HepG2 (cell line): ENCODE data around the gene SULT2B1. TPM values are rescaled to one million over a fixed set of nuclear protein-coding genes. Genes with fewer than 3 reads are reported as not detected.

Experiments used
- CREB1 ChIP-seq, 2 experiments: fragments of 450-650 bp in 1 of 2; IDR thresholded peaks; 2 replicates each; pipeline ENCODE4 v1.6.1; 2016 to 2017; ENCODE audit warnings: control low read depth in 1 of 2, mild to moderate bottlenecking in 1 of 2, missing compliant biosample characterization in 1 of 2, missing genetic modification characterization in 1 of 2
- CREM ChIP-seq, 2 experiments: sonication (generic) in 1 of 2; formaldehyde crosslinking in 1 of 2; IDR thresholded peaks; 2 replicates each; pipeline versions ENCODE4 v1.4.0 to v1.6.1; 2016 to 2020; ENCODE audit warnings: antibody characterized with exemption in 1 of 2, mild to moderate bottlenecking in 1 of 2, missing genetic modification reagents in 1 of 2
- FOSL2 ChIP-seq: sonication (generic); formaldehyde crosslinking; IDR thresholded peaks from 2 replicates; pipeline ENCODE4 v1.4.0; 2020; ENCODE audit warnings: missing genetic modification reagents
- HNRNPK ChIP-seq: fragments of 200-400 bp; formaldehyde crosslinking; IDR thresholded peaks from 2 replicates; pipeline ENCODE4 v1.6.1; 2018; ENCODE audit warnings: low read length, low read depth, moderate library complexity, mild to moderate bottlenecking; ENCODE audit not compliant: poor library complexity, severe bottlenecking
- MLLT10 ChIP-seq: sonication (generic); formaldehyde crosslinking; IDR thresholded peaks from 2 replicates; pipeline ENCODE4 v1.4.0; 2020; ENCODE audit warnings: missing genetic modification reagents
- REST ChIP-seq, 2 experiments: IDR thresholded peaks; 2 replicates each; pipeline ENCODE4 v1.6.1; 2011 to 2012; ENCODE audit warnings: low read length in 2 of 2, borderline replicate concordance in 1 of 2, low read depth in 1 of 2, mild to moderate bottlenecking in 1 of 2, moderate library complexity in 1 of 2
- XRCC5 ChIP-seq: fragments of 200-400 bp; formaldehyde crosslinking; optimal IDR thresholded peaks from 2 replicates; pipeline ENCODE3; 2017; ENCODE audit warnings: mild to moderate bottlenecking, low read length
- ZMAT5 ChIP-seq: sonication (generic); formaldehyde crosslinking; IDR thresholded peaks from 2 replicates; pipeline ENCODE4 v1.5.0; 2020; ENCODE audit warnings: mild to moderate bottlenecking, low read depth, missing genetic modification reagents, borderline replicate concordance
- ZNF335 ChIP-seq: sonication (generic); formaldehyde crosslinking; IDR thresholded peaks from 2 replicates; pipeline ENCODE4 v1.4.0; 2020; ENCODE audit warnings: missing genetic modification reagents
- ZNF672 ChIP-seq: sonication (generic); formaldehyde crosslinking; IDR thresholded peaks from 2 replicates; pipeline ENCODE4 v1.8.1; 2022; ENCODE audit warnings: missing genetic modification reagents
- ZNF790 ChIP-seq: sonication (generic); formaldehyde crosslinking; IDR thresholded peaks from 2 replicates; pipeline ENCODE4 v1.8.0; 2022; ENCODE audit warnings: missing genetic modification reagents, mild to moderate bottlenecking, borderline replicate concordance
- polyA plus RNA-seq, 8 experiments: library from polyadenylated mRNA; depleted of rRNA in 3 of 8; stranded (reverse) in 7 of 8; unstranded in 1 of 8; fragments of >200 nt; fragmentation: Illumina TruSeq in 4 of 8; extraction: Trizol in 4 of 8; gene quantifications; 2 replicates each; pipeline versions ENCODE4 v1.2.1 to v1.2.3, GENCODE V29; 2011 to 2016; ENCODE audit warnings: low read depth in 4 of 8, missing spikeins in 1 of 8, mixed read lengths in 1 of 8; ENCODE audit not compliant: insufficient read depth in 1 of 8
- total RNA-seq, 5 experiments: library from RNA; depleted of rRNA; stranded (reverse); fragments of >200 nt; fragmentation: Illumina TruSeq; extraction: Trizol; gene quantifications; 2 replicates each; pipeline ENCODE4 v1.2.3, GENCODE V29; 2016; ENCODE audit warnings: low read depth in 1 of 5
- TF ChIP-seq, protein P1 (sequence below): sonication (generic); formaldehyde crosslinking; IDR thresholded peaks from 2 replicates; pipeline ENCODE4 v1.5.0; 2020; ENCODE audit warnings: mild to moderate bottlenecking, missing genetic modification reagents, moderate library complexity
- TF ChIP-seq, protein P2 (sequence below): IDR thresholded peaks from 2 replicates; pipeline ENCODE4 v1.6.1; 2016; ENCODE audit warnings: low read depth, missing genetic modification reagents, missing compliant biosample characterization
- TF ChIP-seq, protein P3 (sequence below): sonication (generic); formaldehyde crosslinking; IDR thresholded peaks from 2 replicates; pipeline ENCODE4 v1.8.0; 2022; ENCODE audit warnings: missing genetic modification reagents, mild to moderate bottlenecking, inconsistent platforms, borderline replicate concordance

SULT2B1 gene
- total and polyA plus RNA-seq, 2 of the 13 experiments (the other 11 are each of a cell fraction or from before 2014, with no cell fraction given) = 0.13 TPM; not detected in 1

GRCh38 chr19:48618916-48619691 lies 67.1 kb downstream of the SULT2B1 start, which contains the start of the genes RPL18 and SPHK2 (continued):
- TF ChIP-seq, protein P1, sequence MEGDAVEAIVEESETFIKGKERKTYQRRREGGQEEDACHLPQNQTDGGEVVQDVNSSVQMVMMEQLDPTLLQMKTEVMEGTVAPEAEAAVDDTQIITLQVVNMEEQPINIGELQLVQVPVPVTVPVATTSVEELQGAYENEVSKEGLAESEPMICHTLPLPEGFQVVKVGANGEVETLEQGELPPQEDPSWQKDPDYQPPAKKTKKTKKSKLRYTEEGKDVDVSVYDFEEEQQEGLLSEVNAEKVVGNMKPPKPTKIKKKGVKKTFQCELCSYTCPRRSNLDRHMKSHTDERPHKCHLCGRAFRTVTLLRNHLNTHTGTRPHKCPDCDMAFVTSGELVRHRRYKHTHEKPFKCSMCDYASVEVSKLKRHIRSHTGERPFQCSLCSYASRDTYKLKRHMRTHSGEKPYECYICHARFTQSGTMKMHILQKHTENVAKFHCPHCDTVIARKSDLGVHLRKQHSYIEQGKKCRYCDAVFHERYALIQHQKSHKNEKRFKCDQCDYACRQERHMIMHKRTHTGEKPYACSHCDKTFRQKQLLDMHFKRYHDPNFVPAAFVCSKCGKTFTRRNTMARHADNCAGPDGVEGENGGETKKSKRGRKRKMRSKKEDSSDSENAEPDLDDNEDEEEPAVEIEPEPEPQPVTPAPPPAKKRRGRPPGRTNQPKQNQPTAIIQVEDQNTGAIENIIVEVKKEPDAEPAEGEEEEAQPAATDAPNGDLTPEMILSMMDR (CRISPR knock-in tag) = peak; percentile 41
- TF ChIP-seq ZNF672 = peak; percentile 86
- peak; percentile 100 for TF ChIP-seq CREB1 (IDR thresholded peaks at IDR 0.05)
- peak; percentile 100 for TF ChIP-seq CREB1 (CRISPR knock-in tag; IDR thresholded peaks at IDR 0.05)
- TF ChIP-seq, protein P2, sequence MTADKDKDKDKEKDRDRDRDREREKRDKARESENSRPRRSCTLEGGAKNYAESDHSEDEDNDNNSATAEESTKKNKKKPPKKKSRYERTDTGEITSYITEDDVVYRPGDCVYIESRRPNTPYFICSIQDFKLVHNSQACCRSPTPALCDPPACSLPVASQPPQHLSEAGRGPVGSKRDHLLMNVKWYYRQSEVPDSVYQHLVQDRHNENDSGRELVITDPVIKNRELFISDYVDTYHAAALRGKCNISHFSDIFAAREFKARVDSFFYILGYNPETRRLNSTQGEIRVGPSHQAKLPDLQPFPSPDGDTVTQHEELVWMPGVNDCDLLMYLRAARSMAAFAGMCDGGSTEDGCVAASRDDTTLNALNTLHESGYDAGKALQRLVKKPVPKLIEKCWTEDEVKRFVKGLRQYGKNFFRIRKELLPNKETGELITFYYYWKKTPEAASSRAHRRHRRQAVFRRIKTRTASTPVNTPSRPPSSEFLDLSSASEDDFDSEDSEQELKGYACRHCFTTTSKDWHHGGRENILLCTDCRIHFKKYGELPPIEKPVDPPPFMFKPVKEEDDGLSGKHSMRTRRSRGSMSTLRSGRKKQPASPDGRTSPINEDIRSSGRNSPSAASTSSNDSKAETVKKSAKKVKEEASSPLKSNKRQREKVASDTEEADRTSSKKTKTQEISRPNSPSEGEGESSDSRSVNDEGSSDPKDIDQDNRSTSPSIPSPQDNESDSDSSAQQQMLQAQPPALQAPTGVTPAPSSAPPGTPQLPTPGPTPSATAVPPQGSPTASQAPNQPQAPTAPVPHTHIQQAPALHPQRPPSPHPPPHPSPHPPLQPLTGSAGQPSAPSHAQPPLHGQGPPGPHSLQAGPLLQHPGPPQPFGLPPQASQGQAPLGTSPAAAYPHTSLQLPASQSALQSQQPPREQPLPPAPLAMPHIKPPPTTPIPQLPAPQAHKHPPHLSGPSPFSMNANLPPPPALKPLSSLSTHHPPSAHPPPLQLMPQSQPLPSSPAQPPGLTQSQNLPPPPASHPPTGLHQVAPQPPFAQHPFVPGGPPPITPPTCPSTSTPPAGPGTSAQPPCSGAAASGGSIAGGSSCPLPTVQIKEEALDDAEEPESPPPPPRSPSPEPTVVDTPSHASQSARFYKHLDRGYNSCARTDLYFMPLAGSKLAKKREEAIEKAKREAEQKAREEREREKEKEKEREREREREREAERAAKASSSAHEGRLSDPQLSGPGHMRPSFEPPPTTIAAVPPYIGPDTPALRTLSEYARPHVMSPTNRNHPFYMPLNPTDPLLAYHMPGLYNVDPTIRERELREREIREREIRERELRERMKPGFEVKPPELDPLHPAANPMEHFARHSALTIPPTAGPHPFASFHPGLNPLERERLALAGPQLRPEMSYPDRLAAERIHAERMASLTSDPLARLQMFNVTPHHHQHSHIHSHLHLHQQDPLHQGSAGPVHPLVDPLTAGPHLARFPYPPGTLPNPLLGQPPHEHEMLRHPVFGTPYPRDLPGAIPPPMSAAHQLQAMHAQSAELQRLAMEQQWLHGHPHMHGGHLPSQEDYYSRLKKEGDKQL (CRISPR knock-in tag) = peak; percentile 61; the same call in 1 of the 2 replicates
- TF ChIP-seq REST (IDR thresholded peaks at IDR 0.05; ENCODE audit: borderline replicate concordance in 1 of 2, low read depth in 1 of 2, low read length in 2 of 2) = peak in 1 of 2 experiments; percentile 74; a peak in 2 of 4 replicates
- peak; percentile 100 for TF ChIP-seq CREM (IDR thresholded peaks at IDR 0.05)
- peak; percentile 92 for TF ChIP-seq CREM (CRISPR knock-in tag; IDR thresholded peaks at IDR 0.05)
- peak; percentile 88 for TF ChIP-seq XRCC5
- TF ChIP-seq HNRNPK = no peak
- TF ChIP-seq MLLT10 = no peak
- TF ChIP-seq, protein P3, sequence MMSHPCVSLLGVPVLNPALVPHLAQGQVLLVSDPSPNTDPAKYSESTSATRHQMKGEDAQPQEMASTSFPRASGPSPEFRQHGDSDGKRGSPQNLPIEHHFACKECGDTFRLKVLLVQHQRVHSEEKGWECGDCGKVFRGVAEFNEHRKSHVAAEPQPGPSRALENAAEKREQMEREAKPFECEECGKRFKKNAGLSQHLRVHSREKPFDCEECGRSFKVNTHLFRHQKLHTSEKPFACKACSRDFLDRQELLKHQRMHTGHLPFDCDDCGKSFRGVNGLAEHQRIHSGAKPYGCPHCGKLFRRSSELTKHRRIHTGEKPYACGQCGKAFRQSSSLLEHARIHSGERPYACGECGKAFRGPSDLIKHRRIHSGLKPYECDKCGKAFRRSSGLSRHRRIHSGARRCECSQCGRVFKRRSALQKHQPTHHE (CRISPR knock-in tag) = peak; percentile 88; the same call in 1 of the 2 replicates
- TF ChIP-seq ZMAT5 = 0 out of 2 replicates have a peak, but pooled peaks have one; percentile 37
- peak; percentile 90 for TF ChIP-seq ZNF335 (CRISPR knock-in tag)
- peak; percentile 72 for TF ChIP-seq FOSL2 (CRISPR knock-in tag)
- TF ChIP-seq ZNF790 (CRISPR knock-in tag) = no peak
